ENCODE measurements around the gene ITPKC.
A peak's percentile ranks its signal among the peaks of the same experiment; 100 is the strongest.

The ITPKC gene

GRCh38 chr19:40690693-40691420 is 26.1 kb upstream of the ITPKC start:
- DNase-seq (ENCODE audit: low spot score) = peak; percentile 95

DNA sequence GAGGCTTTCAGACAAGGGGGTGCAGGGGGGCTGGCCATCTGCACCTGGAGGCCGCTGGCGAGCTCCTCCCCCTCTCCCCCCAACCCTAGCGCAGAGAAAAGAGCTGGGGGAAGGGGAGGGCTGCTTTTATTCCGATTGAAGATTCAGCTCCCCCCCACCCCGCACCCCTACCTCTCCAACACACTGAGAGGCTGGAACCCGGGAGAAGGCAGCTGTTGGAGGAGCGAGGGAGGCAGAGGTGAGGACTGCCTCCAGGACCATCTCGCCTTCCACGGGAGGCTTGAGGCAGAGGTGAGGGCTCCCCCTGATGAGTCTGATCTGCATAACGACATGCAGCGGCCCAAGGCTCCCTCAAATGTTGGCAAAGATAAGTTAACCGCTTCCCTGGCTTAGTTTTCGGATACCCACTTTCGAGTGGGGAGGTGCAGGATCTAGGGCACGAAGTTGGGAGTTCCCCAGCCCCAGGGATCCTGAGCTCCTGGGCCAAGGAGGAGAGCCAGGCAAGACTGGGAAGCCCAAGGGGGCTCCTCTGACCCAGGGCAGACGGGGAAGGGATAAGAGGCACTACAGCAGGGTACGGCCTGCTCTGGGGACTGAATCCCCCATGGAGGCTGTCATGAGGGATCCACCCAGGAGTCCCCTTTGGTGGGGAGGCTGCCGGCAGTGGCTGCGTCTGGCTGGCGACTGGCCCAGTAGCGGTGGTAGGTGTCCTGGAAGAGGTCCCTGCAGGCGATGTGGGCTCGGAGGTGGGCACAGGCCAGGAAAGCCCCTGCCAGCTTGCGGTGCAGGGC is 25.3 kb upstream of the ITPKC start:
- peak; percentile 37 for DNase-seq (ENCODE audit: low spot score)

DNA sequence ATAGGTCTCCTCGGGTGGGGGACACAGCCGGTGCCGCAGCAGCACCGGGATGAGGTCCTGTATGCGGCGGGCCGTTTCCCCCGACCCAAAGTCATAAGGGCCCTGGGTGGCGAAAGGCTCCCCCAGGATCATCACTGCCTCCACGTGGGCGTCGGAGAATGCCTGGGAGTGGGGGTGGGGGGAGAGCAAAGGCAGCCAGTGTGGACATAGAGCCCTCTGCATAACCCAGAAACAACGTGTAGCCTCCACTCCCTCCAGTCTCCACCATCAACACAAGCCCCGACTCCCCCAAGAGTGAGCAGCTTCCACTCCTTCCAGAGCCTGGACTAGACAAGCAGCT is 24.7 kb upstream of the ITPKC start:
- DNase-seq (ENCODE audit: low spot score) = no peak

GRCh38 chr19:40693150-40693788 is 23.6 kb upstream of the ITPKC start:
- DNase-seq (ENCODE audit: low spot score) = no peak

DNA sequence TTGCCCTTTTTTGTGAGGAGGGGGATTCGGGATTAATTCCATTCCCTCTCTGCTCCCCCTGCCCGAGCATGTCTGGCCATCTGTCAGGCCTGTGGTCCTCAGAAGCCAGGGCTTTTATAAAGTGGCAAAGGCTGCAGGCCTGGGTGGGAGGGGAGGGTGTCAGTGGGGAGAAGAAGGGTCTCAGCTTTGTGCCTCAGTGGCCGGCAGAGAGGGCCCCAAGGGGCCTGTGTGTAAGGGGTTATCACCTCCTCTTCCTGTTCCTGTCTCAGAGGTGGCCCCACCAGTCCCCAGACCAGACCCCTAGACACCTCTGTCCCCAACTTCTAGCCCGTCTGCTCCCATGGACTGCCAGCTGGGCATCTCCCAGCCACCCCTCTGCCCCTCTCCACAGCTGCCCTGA is 23.0 kb upstream of the ITPKC start:
- DNase-seq (ENCODE audit: low spot score) = no peak

DNA sequence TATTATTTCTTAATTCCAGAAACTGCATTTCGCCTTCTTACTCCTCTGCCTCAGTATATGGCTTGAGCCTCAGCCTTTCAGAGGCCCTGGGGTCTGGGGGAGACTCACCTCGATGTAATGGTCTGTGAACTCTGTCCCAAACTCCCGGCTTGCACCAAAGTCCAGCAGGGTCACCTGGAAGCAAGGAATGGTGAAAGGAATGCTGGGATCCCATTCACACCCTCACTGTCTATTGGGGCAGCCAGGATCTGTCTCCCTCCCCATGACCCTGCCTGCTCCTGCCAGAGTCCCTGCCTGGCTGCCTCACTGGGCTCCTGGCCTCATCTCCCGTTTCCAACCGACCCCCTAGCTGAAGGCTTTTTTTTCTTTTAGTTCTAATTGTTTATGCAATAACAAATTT is 21.0 kb upstream of the ITPKC start:
- no peak for DNase-seq (ENCODE audit: low spot score)

GRCh38 chr19:40697007-40697406 is 19.9 kb upstream of the ITPKC start:
- DNase-seq (ENCODE audit: low spot score) = no peak

GRCh38 chr19:40700083-40700482 is 16.8 kb upstream of the ITPKC start:
- DNase-seq (ENCODE audit: low spot score) = no peak

DNA sequence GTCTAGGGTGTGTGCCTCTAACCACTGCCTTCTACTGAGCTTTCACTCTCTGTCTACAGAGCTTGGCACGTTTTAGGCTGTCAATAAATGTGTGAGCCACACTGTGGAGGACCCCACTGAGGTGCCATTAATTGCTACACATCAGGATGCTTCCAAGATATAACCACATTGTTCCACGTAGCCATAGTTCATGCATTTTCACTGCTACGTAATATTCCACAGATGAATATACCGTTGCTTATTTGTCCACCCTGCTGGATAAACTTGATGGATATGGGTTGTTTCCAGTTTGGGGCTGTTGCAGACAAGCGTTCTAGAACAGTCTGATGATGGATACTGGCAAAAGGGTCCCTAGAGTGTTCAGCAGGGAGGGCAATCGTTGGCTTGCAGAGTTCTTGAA is 15.2 kb upstream of the ITPKC start:
- no peak for DNase-seq (ENCODE audit: low spot score)

GRCh38 chr19:40702337-40703012 is 14.4 kb upstream of the ITPKC start:
- DNase-seq (ENCODE audit: low spot score) = no peak

DNA sequence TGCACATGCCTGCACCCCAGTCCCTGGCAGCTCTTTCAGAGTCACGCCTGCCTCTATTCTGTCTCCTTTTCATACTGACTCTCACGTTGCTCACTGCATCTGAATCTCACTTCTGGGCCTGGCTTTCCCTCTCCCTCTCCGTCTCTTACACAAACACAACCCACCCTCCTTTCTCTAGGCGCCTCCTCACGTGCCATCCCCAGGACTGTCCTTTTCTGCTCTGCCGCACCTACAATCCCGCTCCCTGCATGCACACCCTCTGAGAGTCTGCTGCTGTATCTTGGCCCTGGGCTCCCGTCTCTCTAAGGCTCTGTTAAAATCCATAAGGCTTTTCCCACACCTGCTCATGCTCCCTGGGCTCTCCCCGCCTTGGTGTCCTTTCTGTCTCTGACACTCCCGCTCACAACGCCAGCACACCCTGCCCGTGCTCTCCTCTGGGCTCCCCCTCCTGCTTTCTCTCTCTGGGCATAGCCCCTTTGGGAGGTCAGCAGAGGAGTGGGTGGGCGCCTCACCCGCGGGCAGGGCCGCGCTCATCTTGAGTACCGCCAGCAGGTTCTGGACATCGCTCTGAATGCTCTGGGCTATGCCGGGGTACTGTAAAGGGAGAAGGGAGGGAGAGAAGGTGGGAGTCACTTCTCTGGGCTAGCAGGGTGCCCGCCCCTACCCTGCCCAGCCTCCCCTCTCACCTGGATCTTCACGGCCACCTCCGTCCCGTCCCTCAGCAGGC is 13.7 kb upstream of the ITPKC start:
- DNase-seq (ENCODE audit: low spot score) = no peak

- DNase-seq (ENCODE audit: low spot score) = no peak
These were observed 12.2 kb upstream of the ITPKC start for GRCh38 chr19:40704491-40705361.

- DNase-seq (ENCODE audit: low spot score) = no peak
These were observed 11.6 kb upstream of the ITPKC start for GRCh38 chr19:40705362-40705651.

DNA sequence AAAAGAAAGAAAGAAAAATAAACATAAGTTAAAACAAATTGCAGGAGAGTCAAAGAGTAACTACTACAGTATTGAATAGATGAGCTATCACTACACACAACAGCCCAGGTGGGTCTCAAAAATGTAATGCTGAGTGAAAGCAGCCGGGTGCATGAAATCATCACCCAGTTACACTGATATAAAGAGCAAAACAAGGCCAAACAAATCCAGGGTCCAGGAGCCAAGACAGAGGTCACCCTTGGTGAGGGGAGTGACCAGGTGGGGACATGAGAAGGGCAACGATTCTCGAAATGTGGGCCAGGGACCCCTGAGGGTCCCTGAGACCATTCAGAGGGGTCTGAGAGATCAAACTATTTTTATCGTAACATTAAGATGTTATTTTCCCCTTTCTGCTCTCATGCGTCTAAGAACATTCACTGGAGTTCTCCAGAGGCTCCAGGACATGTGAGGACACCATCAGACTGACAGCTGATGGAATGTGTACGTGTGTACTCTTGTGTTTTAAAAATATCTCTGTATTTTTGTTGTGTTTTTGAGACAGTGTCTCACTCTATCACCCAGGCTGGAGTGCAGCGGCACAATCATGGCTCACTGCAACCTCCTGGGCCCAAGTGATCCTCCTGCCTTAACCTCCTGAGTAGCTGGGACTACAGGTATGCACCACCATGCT is 10.8 kb upstream of the ITPKC start:
- no peak for DNase-seq (ENCODE audit: low spot score)

DNA sequence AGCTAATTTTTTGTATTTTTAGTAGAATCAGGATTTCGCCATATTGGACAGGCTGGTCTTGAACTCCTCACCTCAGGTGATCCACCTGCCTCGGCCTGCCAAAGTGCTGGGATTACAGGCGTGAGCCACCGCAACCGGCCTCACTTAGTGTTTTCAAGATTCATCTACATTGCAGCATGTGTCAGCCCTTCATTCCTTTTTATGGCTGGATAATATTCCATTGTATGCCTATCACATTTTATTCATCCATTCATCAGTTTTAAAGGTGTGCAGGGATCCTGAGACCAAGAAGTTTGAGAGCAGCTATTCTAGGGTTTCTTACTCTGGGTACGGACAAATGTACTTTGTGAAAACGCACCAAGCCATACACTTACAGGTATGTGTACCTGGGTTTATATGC is 9.3 kb upstream of the ITPKC start:
- no peak for DNase-seq (ENCODE audit: low spot score)

DNA sequence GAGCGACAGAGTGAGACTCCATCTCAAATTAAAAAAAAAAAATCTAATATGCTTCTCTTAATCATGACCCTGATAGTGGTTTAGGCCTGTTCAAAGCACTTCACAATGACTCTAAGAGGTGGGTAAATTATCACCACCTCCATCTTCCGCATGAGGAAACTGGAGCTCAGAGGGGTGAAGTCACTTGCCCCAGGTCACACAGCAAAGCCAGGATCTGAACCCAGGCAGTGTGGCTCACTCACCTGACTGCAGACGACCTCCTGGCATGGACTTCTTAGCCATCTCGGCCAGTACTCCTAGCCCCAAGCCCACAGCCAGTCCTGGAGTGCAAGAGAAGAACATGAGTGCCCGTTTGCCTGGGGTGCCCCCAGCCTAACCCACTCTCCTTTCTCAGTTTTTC is 7.1 kb upstream of the ITPKC start:
- DNase-seq (ENCODE audit: low spot score) = no peak

GRCh38 chr19:40713939-40714338 is 3.0 kb upstream of the ITPKC start:
- no peak for DNase-seq (ENCODE audit: low spot score)

DNA sequence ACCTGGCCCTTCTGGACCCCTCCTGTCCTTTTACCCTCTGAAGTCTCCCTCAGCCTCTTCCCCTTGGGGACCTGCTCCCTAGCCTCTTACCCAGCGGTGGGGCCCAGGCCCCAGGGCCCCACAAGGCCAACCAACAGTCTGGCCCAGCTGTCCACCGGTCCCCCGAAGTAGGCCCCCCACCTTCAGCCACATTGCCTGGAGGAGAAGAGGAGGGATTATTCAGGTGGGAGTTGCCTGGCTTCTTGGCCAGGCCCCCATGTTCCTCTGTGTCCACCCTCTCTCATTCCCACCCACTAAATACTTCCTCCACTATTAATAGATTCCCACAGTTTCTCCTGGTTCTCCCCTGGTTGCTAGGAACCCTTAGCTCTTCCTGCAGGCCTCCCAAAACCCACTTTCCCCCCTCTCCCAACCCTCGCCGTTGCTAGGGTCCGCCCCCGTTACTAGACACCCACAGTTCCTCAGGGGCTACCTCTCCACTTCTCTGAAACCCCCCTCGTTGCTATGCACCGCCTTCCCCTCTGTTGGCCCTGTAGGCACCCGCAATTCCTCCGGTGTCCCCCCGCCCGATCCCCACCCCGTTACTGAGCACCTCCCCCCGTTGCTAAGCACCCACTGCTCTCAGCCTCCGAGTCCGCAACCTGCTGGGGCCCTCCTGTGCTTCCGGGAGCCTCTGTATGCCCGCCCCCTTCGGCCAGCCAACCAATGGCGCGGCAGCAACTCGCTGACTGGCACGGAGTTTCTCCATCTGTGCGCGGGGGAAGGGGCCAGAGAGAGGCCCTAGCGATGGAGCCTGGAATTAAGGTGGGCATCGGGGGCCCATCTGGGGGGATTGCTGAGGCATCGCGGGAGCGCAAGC is 2.2 kb upstream of the ITPKC start:
- DNase-seq (ENCODE audit: low spot score) = peak; percentile 97

- DNase-seq (ENCODE audit: low spot score) = no peak
These were observed 856 bp upstream of the ITPKC start for GRCh38 chr19:40716031-40716481.

Measured in SW480 (cell line).